K562 (cell line): ENCODE results near the gene TAAR2. TPM values are rescaled to one million over a fixed set of nuclear protein-coding genes. Genes with fewer than 3 reads are reported as not detected.

Experiments
- ATAC-seq: fragments of 200-7000 bp; cut with Tn5 transposase; 3 replicates; pipeline ENCODE4 v1.9.1; 2020; ENCODE audit warnings: moderate library complexity
- BruUV-seq: library from RNA; stranded (reverse); fragments of 400-500 nt; replicated peaks from 2 replicates; lab custom pipeline; 2021; lab: Mats Ljungman, UMichigan
- CTCF ChIA-PET: fragments of 300-600 bp; formaldehyde crosslinking; extraction: SDS; loops from one replicate; lab custom pipeline; 2021; ENCODE audit warnings: low intra/inter-chr PET ratio; lab: Yijun Ruan, JAX
- POLR2A ChIA-PET: fragments of 300-600, 350-650 bp; sonication (Branson Sonifier 250); formaldehyde crosslinking; extraction: SDS; loops from one replicate; lab custom pipeline; 2021; ENCODE audit warnings: antibody characterized with exemption, inconsistent platforms; lab: Yijun Ruan, JAX
- DNase-seq, 4 experiments: peaks; one replicate each; pipeline versions ENCODE4 v3.0.0 to v3.0.0-alpha.2; 2011 to 2018; ENCODE audit warnings: low spot score in 3 of 4, mixed read lengths in 3 of 4; ENCODE audit errors: extremely low read depth in 1 of 4
- FAIRE-seq: peaks from 2 replicates; lab custom pipeline; 2011; peaks lifted over from hg19 to GRCh38; lab: Jason Lieb, UNC
- H2AFZ ChIP-seq: 2 replicates; pipeline ENCODE4 v1.6.0; 2011; ENCODE audit warnings: low read depth, low read length, control low read depth, inconsistent platforms
- H3K27ac ChIP-seq: fragments of 200-600 bp; 3 replicates; pipeline ENCODE4 v1.8.0; 2011; ENCODE audit warnings: low read depth, mild to moderate bottlenecking, control low read depth, inconsistent platforms, low read length, moderate library complexity, mixed read lengths; ENCODE audit errors: extremely low read depth
- H3K27me3 ChIP-seq, 2 experiments: fragments of 300-600 bp in 1 of 2; 2 replicates in 1 of 2; 3 replicates in 1 of 2; pipeline versions ENCODE4 v1.6.0 to v1.8.0; 2011; ENCODE audit warnings: inconsistent platforms in 2 of 2, low read length in 2 of 2, mild to moderate bottlenecking in 1 of 2, mixed read lengths in 1 of 2, moderate library complexity in 1 of 2; ENCODE audit not compliant: control insufficient read depth in 2 of 2, insufficient read depth in 2 of 2
- H3K36me3 ChIP-seq: fragments of 300-600 bp; 3 replicates; pipeline ENCODE4 v1.8.0; 2011; ENCODE audit warnings: mild to moderate bottlenecking, low read length, inconsistent platforms; ENCODE audit not compliant: control insufficient read depth, insufficient read depth
- H3K4me1 ChIP-seq, 2 experiments: fragments of 200-600 bp in 1 of 2; replicated peaks in 1 of 2; 2 replicates in 1 of 2; 3 replicates in 1 of 2; pipeline versions ENCODE4 v1.5.1 to v1.8.0; 2011; ENCODE audit warnings: inconsistent platforms in 2 of 2, low read length in 2 of 2, mild to moderate bottlenecking in 1 of 2, mixed read lengths in 1 of 2, moderate library complexity in 1 of 2; ENCODE audit not compliant: control insufficient read depth in 2 of 2, insufficient read depth in 2 of 2
- H3K4me2 ChIP-seq: 2 replicates; pipeline ENCODE4 v1.6.1; 2011; ENCODE audit warnings: low read length, control low read depth, inconsistent platforms, mixed read lengths; ENCODE audit not compliant: insufficient read depth
- H3K4me3 ChIP-seq: fragments of 200-600 bp; sonication (generic), shearing (Covaris generic); 2 replicates; pipeline ENCODE4 v1.5.1; 2016; ENCODE audit warnings: control low read depth, inconsistent platforms
- H3K79me2 ChIP-seq: fragments of 200-600 bp; 3 replicates; pipeline ENCODE4 v1.8.0; 2011; ENCODE audit warnings: low read length, inconsistent platforms; ENCODE audit not compliant: control insufficient read depth, insufficient read depth
- H3K9ac ChIP-seq, 2 experiments: 2 replicates each; pipeline versions ENCODE4 v1.6.0 to v1.6.1; 2011; ENCODE audit warnings: low read depth in 2 of 2, low read length in 2 of 2, control low read depth in 1 of 2, inconsistent platforms in 1 of 2, mild to moderate bottlenecking in 1 of 2, mixed read lengths in 1 of 2; ENCODE audit not compliant: insufficient read depth in 1 of 2
- H3K9me1 ChIP-seq: one replicate; pipeline ENCODE4 v1.6.0; 2011; ENCODE audit warnings: inconsistent platforms, mild to moderate bottlenecking, low read length, moderate library complexity; ENCODE audit not compliant: control insufficient read depth, insufficient read depth
- H3K9me3 ChIP-seq: replicated peaks from 2 replicates; pipeline ENCODE4 v1.5.1; 2011; ENCODE audit warnings: low read depth, low read length, inconsistent platforms; ENCODE audit not compliant: control insufficient read depth, insufficient read depth
- H4K20me1 ChIP-seq: replicated peaks from 2 replicates; pipeline ENCODE4 v1.6.1; 2011; ENCODE audit warnings: low read length, inconsistent platforms, mixed read lengths; ENCODE audit not compliant: control insufficient read depth, insufficient read depth
- CAMTA2 ChIP-seq: fragments of 250-450 bp; sonication (Bioruptor Pico); conservative IDR thresholded peaks from 2 replicates; pipeline ENCODE4 v1.5.1; 2022
- KDM4B ChIP-seq, 2 experiments: fragments of 450-650 bp in 1 of 2; sonication (generic) in 1 of 2; IDR thresholded peaks; 2 replicates each; pipeline ENCODE4 v1.6.1; 2016 to 2017; ENCODE audit warnings: borderline replicate concordance in 2 of 2, antibody characterized with exemption in 1 of 2, low read depth in 1 of 2, mild to moderate bottlenecking in 1 of 2
- MTF1 ChIP-seq: fragments of 250-450 bp; sonication (Bioruptor Pico); IDR thresholded peaks from 2 replicates; pipeline ENCODE4 v1.9.0; 2021; ENCODE audit warnings: moderate library complexity, mild to moderate bottlenecking, inconsistent platforms, borderline replicate concordance
- NFATC3 ChIP-seq: fragments of 450-650 bp; IDR thresholded peaks from 2 replicates; pipeline ENCODE4 v1.6.1; 2017; ENCODE audit warnings: mild to moderate bottlenecking
- PHB ChIP-seq: fragments of 250-450 bp; sonication (Bioruptor Pico); IDR thresholded peaks from 2 replicates; pipeline ENCODE4 v1.5.0; 2021
- PRPF4 ChIP-seq: fragments of 200-400 bp; formaldehyde crosslinking; IDR thresholded peaks from one replicate; pipeline ENCODE4 v1.6.1; 2017; ENCODE audit warnings: low read length, low read depth, mild to moderate bottlenecking; ENCODE audit not compliant: insufficient read depth, poor library complexity, severe bottlenecking
- RCOR1 ChIP-seq, 2 experiments: IDR thresholded peaks; 2 replicates each; pipeline ENCODE4 v1.6.1; 2012; ENCODE audit warnings: low read depth in 2 of 2, low read length in 2 of 2, borderline replicate concordance in 1 of 2, improper control_type of control experiment in 1 of 2
- WGBS: fragments of 100-300 bp; shearing (Covaris generic); methylation state at CpG from one replicate; pipeline ENCODE4 v1.1.6; 2016; ENCODE audit warnings: low coverage, mixed read lengths; ENCODE audit not compliant: insufficient coverage; ENCODE audit errors: missing lambda C conversion rate; 5-methylcytosine and 5-hydroxymethylcytosine counted together
- in situ Hi-C: fragments of 300-500 bp; cut with MboI; formaldehyde crosslinking; loops from 4 replicates; pipeline ENCODE4 v1.15.0; 2018; ENCODE audit warnings: inconsistent platforms, mixed read lengths
- intact Hi-C: fragments of 100-400 bp; cut with micrococcal nuclease; formaldehyde crosslinking; loops from 2 replicates; pipeline ENCODE4 v1.14.2; 2022
- polyA plus RNA-seq, 8 experiments: library from polyadenylated mRNA; depleted of rRNA in 4 of 8; stranded (reverse) in 5 of 8; unstranded in 3 of 8; fragments of >200 nt; fragmentation: Nextera tagmentation in 2 of 8; fragmentation: Illumina TruSeq in 1 of 8; extraction: Ambion mirVana in 2 of 8; extraction: Trizol in 1 of 8; gene quantifications; 2 replicates each; pipeline versions ENCODE4 v1.2.1 to v1.2.3, GENCODE V29; 2011 to 2014; ENCODE audit warnings: inconsistent platforms in 1 of 8, missing spikeins in 1 of 8
- total RNA-seq, 7 experiments: library from RNA; depleted of rRNA in 6 of 7; stranded (reverse); fragments of >200 nt in 6 of 7; fragmentation: Illumina TruSeq in 2 of 7; extraction: Trizol in 2 of 7; gene quantifications; 2 replicates each; pipeline versions ENCODE4 v1.2.1 to v1.2.3, GENCODE V29; 2011 to 2021; ENCODE audit warnings: low replicate concordance in 1 of 7

The TAAR2 gene
- total and polyA plus RNA-seq, 9 of the 15 experiments (the other 6 are each of a cell fraction or from before 2014, with no cell fraction given), result not detected

DNA sequence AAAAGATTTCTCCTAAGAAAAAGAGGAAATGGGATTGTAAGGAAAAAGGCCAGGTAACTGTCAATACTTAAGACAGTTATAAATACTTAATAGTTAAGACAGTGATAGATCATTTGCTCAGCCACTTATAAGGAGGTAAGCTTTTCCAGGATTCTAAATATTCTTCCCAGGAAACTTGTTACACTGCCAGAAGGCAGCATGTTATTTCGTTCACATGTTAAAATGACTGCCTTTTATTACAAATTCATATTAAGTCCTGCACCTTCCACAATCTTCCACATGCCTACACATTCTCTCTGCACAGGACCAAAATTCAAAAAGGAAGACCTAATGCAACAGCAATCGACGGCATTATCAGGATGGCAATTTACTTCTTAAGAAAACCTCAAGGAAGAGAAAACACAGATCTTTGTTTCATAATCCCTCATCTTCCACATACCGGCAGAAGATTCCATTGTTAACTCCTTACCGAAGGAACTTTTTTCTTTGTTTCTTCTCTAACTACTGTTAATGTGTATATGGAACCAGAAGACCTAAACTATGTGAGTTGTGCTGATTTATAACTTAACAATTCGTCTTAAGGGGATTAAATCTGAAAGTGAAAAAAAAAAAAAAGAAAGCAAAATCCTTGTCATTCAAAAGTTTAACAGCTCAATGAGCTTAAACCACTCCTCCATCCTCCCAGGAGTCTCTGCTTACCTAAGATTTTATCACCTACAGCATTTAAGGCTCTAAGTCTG, 799 bp downstream of the TAAR2 start:
- no peak overlapping the region for H3K4me2 ChIP-seq
- intact Hi-C loops (no loop called here), in situ Hi-C loops (no loop called here)
- H3K9me1 ChIP-seq, result no peaks in the 10 kb centered on the region
- no peaks in the 10 kb centered on the region for H3K36me3 ChIP-seq
- no peaks in the 10 kb centered on the region for H3K4me1 ChIP-seq
- no peaks in the 10 kb centered on the region for H3K27me3 ChIP-seq
- no peak overlapping the region for H3K4me3 ChIP-seq
- FAIRE-seq (no peak), DNase-seq (no peak), ATAC-seq (no peak)
- H3K27ac ChIP-seq, result no peak overlapping the region
- no peaks in the 10 kb centered on the region for H3K79me2 ChIP-seq
- H4K20me1 ChIP-seq, result no peaks in the 10 kb centered on the region
- WGBS, result 1% methylated on average over 6 of the region's 6 CpGs
- no peak for TF ChIP-seq MTF1 (CRISPR knock-in tag)
- no peak for TF ChIP-seq RCOR1 (IDR thresholded peaks at IDR 0.05; ENCODE audit: borderline replicate concordance in 1 of 2, low read depth in 2 of 2, low read length in 2 of 2)
- TF ChIP-seq CAMTA2 (CRISPR knock-in tag), result no peak
- no peak for TF ChIP-seq PRPF4
- TF ChIP-seq NFATC3, result no peak
- no peak for TF ChIP-seq KDM4B (IDR thresholded peaks at IDR 0.05; ENCODE audit: borderline replicate concordance in 2 of 2, low read depth in 1 of 2)
- no peak for TF ChIP-seq PHB (CRISPR knock-in tag)
- H2AFZ ChIP-seq, result no peak overlapping the region
- no TSS peak for BruUV-seq
- H3K9ac ChIP-seq, result no peak overlapping the region
- ChIA-PET CTCF (no interaction called here), POLR2A (no interaction called here)
- H3K9me3 ChIP-seq, result no peaks in the 10 kb centered on the region
